Mucosa of descending colon (tissue), 3 donors: ENCODE measurements around the gene HDAC11. TPM values are rescaled to one million over a fixed set of nuclear protein-coding genes. Genes with fewer than 3 reads are reported as not detected.

ENCODE experiments used
- ATAC-seq: fragments of 200-7000 bp; cut with Tn5 transposase; one replicate; pipeline ENCODE4 v1.9.1; 2020; ENCODE audit warnings: mild to moderate bottlenecking, moderate library complexity
- DNase-seq, 3 donors: peaks; one replicate each; pipeline ENCODE4 v3.0.0-alpha.2; 2020
- H3K36me3 ChIP-seq: fragments of 200-600 bp; one replicate; pipeline ENCODE4 v1.8.0; 2021; ENCODE audit warnings: low read depth, mild to moderate bottlenecking
- H3K4me1 ChIP-seq: fragments of 200-600 bp; one replicate; pipeline ENCODE4 v1.8.0; 2021; ENCODE audit warnings: low read depth, mild to moderate bottlenecking
- H3K4me3 ChIP-seq: fragments of 200-600 bp; one replicate; pipeline ENCODE4 v1.8.0; 2021; ENCODE audit warnings: mild to moderate bottlenecking
- H3K9me3 ChIP-seq: fragments of 200-600 bp; one replicate; pipeline ENCODE4 v1.8.0; 2021; ENCODE audit warnings: mild to moderate bottlenecking
- intact Hi-C, 2 donors: fragments of 100-400 bp; cut with DNase I in 1 of 2; cut with micrococcal nuclease in 1 of 2; formaldehyde crosslinking; loops; one replicate each; pipeline versions ENCODE4 v1.11.0 to v1.11.1; 2022; cut with DNase I, micrococcal nuclease
- total RNA-seq, 3 donors: library from RNA; stranded (reverse); fragmentation: NEBNext Ultra II Directional in 2 of 3; extraction: Animal tissue kit (Norgen Biotek cat#: 25700) in 2 of 3; gene quantifications; one replicate each; pipeline versions ENCODE4 v1.2.1 to v1.2.4, GENCODE V29; 2021 to 2023
- TF ChIP-seq, protein P1 (sequence below): fragments of 200-600 bp; IDR thresholded peaks from one replicate; pipeline ENCODE4 v1.8.0; 2022; ENCODE audit warnings: antibody characterized with exemption, mild to moderate bottlenecking
- donor health status: DM: no; HTN: no; CAD: no; lungs with moderate emphysema.
- donor health status: DM: no; HTN: no; CAD: no.
- donor health status: DM: no; HTN: yes; CAD: no.

HDAC11 gene
- total RNA-seq, 3 donors from 2014 or later = 23.0 to 28.7 (median 25.3) TPM

DNA sequence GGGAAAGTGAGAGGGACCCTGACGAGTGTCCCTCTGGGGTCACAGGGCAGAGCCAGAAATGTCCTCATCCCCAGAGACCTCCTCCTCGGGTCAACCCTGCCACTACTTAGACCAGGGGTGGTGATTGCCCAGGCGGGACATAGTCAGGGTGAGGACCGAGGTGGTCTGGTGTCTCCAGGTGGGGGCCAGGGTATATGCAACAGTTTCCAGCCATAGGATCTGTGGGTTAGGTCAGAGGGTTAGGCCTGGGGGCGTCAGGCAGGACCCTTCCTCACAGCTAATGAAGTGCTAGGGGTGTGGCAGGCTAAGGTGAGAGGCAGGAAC lies 46.5 kb downstream of the HDAC11 start:
- intact Hi-C loops = no loop called here
- DNase-seq (no peak), ATAC-seq (no peak)
- H3K4me3 ChIP-seq = no peak overlapping the region
- TF ChIP-seq, protein P1, sequence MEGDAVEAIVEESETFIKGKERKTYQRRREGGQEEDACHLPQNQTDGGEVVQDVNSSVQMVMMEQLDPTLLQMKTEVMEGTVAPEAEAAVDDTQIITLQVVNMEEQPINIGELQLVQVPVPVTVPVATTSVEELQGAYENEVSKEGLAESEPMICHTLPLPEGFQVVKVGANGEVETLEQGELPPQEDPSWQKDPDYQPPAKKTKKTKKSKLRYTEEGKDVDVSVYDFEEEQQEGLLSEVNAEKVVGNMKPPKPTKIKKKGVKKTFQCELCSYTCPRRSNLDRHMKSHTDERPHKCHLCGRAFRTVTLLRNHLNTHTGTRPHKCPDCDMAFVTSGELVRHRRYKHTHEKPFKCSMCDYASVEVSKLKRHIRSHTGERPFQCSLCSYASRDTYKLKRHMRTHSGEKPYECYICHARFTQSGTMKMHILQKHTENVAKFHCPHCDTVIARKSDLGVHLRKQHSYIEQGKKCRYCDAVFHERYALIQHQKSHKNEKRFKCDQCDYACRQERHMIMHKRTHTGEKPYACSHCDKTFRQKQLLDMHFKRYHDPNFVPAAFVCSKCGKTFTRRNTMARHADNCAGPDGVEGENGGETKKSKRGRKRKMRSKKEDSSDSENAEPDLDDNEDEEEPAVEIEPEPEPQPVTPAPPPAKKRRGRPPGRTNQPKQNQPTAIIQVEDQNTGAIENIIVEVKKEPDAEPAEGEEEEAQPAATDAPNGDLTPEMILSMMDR = no peak
- no peaks in the 10 kb centered on the region for H3K36me3 ChIP-seq
- no peaks in the 10 kb centered on the region for H3K4me1 ChIP-seq
- no peaks in the 10 kb centered on the region for H3K9me3 ChIP-seq

DNA sequence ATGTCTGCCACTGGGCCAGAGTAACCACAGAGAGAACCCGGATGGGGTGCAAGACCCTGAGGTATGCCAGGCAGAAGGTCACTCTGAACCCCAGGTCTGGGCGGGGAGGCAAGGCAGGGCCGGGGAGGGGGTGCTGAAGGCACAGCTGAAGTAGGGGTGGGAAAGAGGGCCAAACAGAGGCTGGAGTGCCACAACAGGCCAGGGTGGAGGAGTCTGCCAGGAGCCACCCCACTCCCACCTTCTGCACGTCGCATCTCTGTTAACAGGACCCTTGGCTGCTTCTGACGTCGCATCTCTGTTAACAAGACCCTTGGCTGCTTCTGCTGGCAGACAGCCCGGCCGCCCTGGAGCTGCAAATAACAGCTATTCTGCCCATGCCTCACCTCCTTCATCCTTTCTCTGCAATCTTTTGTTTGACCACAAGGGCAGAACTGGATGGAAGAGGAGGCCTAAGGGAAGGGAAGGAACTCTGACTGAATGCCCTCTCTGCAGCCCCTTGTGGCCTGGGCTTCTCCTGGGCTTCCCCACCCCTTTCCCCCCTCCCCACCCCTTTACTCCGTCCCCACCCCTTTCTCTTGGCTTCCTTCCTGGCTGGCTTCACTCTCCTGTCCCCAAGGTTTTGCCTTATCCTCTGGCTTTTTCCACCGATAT lies 48.2 kb downstream of the HDAC11 start:
- Histone ChIP-seq H3K4me3 (no peak overlapping the region), H3K4me1 (no peaks in the 10 kb centered on the region), H3K9me3 (no peaks in the 10 kb centered on the region), H3K36me3 (no peaks in the 10 kb centered on the region)
- intact Hi-C loops = no loop called here
- DNase-seq = no peak
- peak; percentile 22 for ATAC-seq
- TF ChIP-seq, protein P1 = no peak

DNA sequence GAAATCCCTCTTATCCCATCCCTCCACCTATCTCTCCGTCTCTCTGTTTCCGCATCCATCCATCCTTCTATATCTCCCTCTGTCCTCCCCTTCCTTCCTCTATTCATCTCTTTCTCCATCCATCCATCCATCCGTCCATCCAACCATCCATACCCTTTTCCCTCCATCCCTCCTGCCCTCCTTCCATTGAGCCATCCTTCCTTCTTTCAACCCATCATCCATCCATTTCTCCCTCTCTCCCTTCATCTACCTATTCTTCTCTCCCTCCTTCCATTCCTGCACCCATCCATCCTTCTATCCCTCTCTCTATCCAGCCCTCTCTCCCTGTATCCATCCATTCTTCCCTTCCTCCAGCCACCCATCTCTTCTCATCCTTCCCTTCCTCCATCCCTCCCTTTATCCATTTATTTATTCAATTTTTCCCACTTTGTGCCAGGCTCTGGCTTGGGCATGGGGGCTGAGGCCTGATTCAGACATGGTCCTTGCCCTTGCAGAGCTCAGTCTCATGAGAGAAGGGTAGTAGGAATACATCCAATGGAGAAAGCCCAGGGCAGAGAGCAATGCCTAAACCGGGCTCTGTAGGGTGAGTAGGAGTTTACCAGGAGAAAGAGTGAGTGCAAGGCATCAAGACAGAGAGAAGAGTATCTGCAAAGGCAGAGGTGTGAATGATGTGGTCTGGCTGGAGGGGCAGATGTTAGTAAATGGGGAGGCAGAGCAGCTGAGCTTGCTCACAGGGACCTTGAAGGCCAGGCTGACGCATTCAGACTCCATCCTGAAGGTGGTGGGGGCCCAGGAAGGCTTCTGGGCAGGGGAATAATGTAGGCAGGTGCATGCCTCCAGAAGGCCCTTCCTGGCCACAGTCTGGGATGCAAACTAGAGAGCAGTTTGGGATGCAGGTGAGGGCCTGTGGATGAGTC lies 49.3 kb downstream of the HDAC11 start:
- intact Hi-C loops = no loop called here
- H3K9me3 ChIP-seq = no peaks in the 10 kb centered on the region
- H3K4me3 ChIP-seq = no peak overlapping the region
- TF ChIP-seq, protein P1 = no peak
- no peaks in the 10 kb centered on the region for H3K4me1 ChIP-seq
- H3K36me3 ChIP-seq = no peaks in the 10 kb centered on the region
- no peak for ATAC-seq
- DNase-seq = no peak

DNA sequence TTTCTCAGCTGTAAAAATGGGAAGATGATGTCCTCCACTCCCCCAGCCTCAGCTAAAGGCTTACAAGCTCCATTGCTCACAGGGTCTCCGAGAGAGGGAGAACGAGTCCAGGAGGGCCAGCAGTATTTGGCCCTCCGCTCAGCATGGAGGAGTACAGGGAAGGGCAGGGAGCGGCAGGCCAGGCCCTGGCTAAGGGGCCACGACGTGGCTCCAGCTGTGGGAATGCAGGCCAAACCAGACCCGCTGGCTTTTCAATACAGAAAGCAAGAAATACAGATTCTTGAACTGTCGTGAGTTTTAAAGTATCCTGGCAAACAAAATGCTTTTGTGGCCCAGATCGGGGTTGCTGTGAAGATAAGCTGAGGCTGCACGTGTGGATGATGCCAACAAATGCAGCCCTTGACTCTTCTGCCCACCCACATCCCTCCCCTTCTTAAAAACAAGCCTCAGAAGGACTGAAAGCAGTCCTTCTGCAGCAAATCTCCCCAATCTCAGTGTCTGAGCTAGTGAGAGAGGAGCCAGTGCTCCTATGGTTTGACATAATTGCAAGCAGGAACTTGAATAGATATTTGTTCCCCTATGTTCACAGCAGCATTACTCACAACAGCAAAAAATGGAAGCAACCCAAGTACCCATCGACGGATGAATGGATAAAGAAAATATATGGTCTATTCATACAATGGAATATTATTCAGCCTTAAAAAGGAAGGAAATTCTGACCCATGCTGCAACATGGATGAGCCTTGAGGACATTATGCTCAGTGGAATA lies 50.3 kb downstream of the HDAC11 start:
- no peaks in the 10 kb centered on the region for H3K9me3 ChIP-seq
- intact Hi-C loops = no loop called here
- DNase-seq (no peak), ATAC-seq (no peak)
- H3K36me3 ChIP-seq = no peaks in the 10 kb centered on the region
- TF ChIP-seq, protein P1 = no peak
- H3K4me1 ChIP-seq = no peaks in the 10 kb centered on the region
- no peak overlapping the region for H3K4me3 ChIP-seq

DNA sequence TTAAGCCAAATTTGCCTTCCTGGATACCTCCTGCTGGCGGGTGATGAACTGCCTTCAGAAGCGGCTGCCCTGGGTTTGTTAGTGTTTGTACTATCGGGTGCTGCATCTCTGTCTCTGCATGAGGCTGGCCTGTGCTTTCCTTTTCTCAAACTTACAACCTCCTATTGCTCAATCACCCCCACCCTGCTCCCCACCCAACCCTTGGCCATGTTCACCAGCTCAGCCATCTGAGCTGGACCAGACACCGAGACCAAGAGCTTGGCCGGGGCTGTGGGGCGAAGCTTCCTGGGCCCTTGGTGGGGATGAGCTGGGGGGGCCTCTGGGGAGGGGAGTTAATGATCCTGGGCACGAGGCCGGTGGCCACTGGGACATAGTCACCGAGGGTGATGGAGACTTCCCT lies 52.0 kb downstream of the HDAC11 start:
- Histone ChIP-seq H3K36me3 (no peaks in the 10 kb centered on the region), H3K9me3 (no peaks in the 10 kb centered on the region), H3K4me3 (no peak overlapping the region), H3K4me1 (no peaks in the 10 kb centered on the region)
- intact Hi-C loops = no loop called here
- ATAC-seq = peak; percentile 12
- peak in 1 of 3 donors; percentile 48 for DNase-seq
- TF ChIP-seq, protein P1 = no peak
